ENCODE data around the gene LOXL1.
"Not testable (repeated sequence)": the region's sequence is repeated elsewhere in the genome, so short reads cannot be mapped to it uniquely, and the experiment has no call there.

Gene LOXL1

DNA sequence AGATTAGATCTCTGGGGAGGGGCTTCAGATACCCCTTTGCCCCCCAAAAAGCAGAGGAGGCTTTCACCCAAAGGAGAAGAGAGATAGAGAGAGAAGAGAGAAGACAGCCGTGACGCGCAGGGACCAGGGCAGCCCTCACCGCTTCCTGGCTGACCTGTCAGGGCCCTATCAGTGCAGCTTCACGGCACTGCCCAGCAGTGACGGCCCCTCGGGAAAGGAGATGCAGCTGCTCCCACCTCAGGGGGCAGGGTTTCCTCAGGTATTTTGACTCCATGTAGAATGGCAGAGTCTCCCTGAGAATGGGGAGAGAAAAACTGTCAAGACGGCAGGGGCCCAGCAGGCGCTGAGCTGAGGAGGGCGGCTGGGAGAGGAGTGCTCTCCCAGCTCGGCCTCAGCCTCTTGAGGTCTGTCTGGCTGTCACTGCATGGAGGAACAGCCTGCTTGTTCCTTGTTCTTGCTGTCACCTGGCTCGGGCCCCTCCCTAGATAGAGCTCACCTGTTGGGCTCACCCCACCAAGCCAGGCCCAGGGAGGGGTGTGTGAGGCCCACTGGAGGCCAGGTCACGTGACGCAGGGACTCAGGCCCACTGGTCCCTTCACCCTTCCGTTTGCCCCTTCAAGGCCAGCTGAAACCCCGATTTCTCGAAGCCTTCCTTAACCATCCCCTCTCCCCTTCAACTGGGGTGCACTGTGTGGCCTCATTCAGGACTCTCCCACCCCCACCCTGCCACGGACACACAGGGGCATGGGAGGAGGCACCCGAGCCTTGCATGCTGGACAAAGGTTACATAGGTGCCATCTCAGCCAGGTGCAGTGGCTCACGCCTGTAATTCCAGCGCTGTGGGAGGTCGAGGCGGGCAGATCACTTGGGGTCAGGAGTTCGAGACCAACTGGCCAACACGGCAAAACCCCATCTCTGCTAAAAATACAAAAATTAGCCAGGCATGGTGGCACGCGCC is 28.2 kb downstream of the LOXL1 start:
- no peak for DNase-seq

DNA sequence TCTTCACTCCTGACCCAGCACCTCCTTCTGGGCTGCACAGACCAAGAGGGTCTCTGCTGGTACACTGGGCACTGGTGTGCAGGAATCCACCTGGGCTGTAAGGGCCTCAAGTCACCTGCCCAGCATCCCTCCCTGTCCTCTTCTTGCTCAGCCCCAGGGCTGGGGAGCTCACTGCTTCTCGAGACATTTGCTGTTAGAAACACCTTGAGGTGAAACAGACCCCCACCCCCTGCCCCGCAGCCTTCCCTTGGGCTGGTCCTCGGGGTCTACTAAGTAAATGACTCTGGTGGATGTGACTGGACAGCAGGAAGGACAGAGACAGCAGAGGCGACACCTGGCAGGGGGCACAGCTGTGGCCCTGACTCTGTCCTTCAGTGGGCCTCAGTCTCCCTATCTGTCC is 29.1 kb downstream of the LOXL1 start:
- no peak for DNase-seq

DNA sequence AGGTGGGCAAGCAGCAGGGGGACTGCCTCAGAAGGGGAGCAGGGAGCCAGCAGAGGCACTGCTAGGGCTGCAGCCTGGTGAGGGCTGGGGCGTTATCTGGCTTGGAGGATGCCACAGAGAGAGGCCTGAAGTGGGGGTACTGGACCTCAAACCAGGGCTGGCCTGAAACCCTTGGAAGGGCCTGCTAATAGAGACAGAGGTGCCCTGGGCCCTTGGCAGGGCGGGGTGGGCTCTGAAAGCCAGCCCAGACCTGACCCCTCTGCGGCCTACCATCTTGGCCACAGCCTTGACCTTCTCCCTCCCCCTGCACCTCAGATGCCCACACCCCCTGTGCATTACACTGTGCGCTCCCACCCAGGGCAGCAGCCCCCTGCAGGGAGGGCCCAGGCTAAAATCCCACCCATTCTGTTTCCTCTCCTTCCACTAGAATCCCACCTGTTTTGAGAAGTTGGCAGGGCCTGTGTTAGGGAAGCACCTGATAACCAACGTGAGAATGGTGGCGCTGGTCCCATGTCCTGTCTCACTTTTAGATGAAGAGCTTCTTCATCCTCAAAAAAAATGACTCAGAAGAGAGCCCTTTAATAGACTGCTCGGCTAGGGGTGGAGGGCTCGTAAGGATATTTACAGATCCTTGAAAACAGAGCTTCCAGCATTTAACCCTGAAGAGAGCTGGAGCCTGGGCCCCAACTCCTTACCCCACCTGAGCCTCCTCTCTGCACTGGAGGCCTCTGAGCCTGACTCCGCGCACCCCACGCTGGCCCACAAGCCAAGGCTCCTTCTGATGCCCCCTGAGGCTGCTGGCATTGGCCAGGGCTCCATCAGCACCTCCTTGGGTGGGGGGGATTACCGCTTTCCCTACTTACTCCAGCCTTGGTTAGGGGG is 29.8 kb downstream of the LOXL1 start:
- no peak for DNase-seq

DNA sequence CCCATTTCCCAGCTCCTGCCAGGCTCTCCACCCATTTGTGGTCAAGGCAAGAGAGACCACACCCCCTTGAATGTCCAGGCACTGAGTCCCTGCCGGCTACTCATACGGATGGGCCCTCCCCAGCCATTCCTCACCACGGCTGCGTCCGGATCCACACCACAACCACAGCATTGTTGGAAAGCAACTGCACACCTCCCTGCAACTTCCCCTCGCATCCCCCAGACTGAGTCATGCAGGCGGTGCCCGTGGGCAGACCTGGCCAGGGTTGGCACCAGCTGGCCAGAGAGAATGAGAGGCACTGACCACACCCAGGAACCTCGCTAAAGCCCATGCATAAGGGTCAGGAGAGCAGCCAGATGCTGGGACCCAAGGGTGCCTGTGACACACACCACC is 30.5 kb downstream of the LOXL1 start:
- no peak for DNase-seq

DNA sequence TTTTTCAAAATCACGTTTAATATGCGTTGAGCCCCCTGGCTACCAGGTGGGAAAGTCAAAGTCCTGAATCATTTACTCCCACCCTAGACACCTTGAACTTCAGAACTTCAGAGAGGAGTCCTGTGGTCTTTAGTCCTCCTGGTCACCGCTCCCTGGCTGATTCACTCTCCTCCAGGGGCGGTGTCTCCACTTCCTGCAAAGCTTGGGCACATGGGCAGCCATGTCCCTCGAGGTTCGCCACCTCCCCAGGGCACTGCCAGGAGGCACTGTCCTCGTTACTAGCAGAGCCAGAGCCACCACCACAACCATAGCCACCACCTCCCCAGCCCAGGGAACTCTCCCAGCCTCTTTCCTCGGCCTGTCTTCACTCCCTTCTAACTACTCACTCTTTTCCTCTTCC is 31.0 kb downstream of the LOXL1 start:
- DNase-seq = no peak

DNA sequence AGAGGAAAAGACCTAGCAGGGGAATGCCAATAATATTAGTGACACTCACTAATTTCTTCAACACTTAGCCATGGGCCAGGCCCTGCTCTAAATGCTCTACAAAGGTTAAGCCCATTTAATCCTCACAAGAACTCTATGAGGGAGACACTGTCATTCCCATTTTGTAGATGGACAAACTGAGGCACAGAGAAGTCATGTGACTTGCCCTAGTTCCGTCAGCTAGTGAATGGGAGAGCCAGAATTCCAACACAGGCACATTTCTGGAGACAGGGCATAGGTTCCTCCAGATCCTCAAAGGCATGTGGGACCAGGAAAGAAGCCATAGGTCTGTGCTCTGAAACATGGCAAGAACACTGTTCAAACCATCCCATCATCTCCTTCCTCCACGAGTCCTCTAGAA is 31.5 kb downstream of the LOXL1 start:
- DNase-seq = no peak

DNA sequence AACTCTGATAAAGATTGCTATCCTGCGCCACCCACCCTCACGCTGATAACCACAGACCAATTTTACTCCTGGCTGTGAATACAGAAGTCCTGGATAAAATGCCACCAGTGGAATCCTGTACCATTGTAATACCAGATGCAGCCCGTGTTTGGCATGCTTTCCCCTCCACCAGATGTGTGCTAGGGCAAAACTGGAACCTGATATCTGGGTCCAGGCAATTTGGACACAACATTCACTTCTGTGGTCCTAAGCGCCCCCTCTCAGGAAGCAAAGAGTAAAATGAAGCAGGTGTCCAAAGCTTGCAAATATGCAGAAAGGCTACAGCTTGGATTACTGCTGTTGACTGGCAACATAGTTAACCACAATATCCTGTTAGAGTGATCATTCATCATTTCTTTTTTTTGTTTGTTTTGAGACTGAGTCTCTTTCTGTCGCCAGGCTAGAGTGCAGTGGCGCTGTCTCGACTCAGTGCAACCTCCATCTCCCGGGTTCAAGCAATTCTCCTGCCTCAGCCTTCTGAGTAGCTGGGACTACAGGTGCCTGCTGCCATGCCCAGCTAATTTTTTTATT is 32.8 kb downstream of the LOXL1 start:
- DNase-seq = peak; percentile 39

DNA sequence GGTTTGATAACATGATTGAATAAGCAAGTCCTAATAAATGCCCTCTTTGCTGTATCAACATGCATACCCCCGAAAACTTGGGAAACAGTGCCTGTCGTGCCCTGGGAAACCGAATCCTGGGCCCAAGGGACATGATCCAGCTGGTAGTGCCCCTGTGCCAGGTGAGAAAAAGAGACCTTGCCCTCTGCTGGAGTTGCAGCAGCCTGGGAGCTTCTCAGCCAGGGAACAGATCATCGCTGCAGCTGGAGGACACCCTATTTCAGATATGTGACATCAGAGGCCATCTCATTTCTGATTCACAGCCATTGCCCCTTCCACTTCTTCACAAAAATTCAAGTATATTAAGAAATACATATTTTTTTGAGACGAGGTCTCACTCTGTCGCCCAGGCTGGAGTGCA is 33.5 kb downstream of the LOXL1 start:
- DNase-seq = no peak

DNA sequence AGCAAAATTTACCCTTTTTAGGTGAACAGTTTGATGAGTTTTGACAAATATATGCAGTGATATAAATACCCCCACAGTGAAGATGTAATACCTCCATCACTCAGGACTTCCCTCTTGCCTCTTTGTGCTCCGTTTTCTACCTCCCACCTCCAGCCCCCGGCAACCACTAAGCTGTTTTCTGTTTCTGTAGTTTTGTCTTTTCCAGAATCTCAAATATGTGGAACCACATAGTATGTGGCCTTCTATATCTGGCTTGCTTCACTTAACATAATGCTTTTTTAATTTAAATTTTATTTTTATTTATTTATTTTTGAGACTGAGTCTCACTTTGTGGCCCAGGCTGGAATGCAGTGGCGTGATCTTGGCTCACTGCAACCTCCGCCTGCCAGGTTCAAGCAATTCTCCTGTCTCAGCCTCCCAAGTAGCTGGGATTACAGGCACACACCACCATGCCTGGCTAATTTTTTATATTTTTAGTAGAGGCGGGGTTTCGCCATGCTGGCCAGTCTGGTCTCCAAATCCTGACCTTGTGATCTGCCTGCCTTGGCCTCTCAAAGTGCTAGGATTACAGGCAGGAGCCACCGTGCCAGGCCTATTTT is 34.3 kb downstream of the LOXL1 start:
- DNase-seq = not testable (repeated sequence)

DNA sequence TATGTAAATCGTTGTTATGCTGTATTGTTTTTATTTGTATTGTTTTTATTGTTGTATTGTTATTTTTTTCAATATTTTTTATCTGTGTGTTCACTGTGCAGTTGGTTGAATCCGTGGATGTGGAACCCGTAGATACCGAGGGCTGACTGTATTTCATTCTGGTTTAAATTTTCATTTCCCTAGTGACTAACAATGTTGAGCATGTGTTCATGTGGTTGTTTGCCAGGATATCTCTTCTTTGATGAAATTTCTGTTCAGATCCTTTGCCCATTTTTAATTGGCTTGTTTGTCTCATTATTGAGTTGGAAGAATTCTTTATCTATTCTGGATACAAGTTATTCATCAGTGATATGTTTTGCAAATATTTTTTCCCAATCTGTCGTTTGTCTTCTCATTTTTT is 36.2 kb downstream of the LOXL1 start:
- no peak for DNase-seq

DNA sequence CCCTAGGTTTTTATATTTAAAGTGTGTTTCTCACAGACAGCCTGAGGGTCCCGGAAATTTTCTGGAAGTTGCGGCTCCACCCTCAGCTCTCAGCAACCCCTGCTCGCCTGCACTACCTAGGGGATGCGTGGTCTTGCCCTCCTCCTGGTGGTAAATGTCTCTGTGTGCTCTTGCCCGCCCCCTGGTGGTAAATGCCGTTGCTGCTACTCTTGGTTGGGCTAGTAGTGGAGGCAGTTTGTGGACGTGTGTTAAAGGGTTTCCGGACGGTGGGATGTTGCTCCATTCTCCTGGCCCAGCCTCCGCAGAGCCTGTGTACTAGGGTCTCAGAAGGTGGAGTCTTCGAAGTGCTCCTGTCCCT is 38.5 kb downstream of the LOXL1 start:
- peak; percentile 10 for DNase-seq

DNA sequence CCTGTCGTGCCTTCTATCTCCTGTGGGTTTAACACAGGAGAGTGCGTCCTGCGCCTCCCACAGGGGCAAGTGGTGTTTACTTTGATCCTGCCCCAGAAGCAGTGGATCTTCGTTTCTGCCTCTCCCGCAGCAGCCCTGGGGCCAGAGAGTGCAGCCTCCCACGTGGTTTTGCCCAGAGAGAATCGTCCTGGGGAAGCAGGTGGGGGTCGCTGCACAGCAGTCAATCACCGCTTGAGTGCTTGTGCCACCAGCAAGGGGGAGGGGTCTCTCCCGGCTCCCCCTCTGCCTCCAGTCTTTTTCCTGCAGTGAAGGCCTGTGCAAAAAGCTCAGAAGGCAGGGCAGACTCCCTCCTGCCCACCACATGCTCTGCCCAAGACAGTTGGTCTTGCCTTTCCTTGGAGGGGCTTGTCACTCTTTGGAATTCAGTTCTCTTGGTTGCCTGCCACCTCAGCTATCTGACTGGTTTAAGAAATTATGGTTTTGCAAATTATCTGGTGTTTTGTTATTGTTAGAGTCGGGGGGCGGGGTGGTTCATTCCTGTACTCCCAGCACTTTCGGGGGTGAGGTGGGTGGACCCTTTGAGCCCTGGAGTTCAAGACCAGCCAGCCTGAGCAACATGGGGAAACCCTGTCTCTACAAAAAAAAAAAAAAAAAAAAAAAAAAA is 39.0 kb downstream of the LOXL1 start:
- no peak for DNase-seq

DNA sequence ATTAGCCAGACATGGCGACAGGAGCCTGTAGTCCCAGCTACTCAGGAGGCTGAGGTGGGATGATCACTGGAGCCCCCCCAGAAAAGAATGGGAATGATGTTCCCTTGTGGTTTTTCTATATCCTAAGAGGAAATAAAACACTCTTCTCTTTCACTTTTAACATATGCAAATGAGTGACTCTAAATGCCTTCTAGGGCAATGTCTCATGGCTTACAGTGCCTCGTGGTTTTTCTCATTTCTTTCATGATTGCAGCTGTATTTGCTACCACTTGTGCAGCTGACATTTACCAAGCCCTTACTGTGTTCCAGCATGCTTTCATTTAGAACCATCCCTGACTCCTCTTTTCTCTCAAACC is 39.5 kb downstream of the LOXL1 start:
- DNase-seq = no peak

DNA sequence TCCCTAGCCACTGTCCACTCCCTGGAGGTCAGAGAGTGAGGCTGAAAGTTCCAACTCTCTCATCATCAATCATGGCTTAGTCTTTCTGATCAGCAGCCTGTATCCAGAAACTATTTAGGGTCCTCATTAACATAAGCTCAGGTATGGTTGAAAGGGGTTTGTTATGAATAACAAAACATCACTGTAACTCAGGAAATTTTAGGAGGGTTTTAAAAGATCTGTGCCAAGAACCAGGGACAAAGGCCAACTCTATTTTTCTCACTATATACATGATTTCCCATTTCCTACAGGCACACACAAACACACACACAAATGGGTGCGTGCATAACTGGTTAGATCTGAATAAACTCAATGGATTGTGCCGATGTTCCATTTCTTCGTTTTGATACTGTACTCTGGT is 42.2 kb downstream of the LOXL1 start:
- DNase-seq = no peak

DNA sequence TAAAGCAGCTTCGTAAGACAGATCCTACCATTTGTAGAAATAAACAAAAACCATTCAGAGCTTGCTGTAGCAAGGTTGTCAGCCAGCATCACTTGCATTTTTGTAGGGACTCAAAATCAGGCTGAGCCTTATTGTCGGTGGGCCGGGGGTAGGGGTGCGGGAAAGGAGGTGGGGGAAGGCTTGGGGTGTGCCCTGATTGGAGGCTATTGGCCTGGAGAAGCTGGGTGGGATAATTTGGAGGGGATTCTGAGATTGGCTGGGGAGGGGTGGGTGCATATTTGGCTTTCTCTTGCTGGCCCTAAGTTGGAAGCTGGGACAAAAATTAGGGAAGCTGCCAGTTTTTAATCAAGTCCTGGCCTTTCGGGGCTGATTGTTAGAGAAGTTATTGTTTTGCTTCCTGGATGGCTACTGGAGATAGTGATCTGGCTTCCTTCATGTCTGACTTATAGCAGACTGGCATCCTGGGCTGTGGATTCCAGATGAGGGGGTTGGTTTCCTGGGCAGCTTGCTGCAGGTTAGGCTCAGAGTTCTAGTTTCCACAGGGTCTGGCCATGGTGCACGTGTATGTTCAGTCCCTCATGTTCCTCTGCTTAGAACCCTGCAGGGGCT is 43.0 kb downstream of the LOXL1 start:
- DNase-seq = no peak

DNA sequence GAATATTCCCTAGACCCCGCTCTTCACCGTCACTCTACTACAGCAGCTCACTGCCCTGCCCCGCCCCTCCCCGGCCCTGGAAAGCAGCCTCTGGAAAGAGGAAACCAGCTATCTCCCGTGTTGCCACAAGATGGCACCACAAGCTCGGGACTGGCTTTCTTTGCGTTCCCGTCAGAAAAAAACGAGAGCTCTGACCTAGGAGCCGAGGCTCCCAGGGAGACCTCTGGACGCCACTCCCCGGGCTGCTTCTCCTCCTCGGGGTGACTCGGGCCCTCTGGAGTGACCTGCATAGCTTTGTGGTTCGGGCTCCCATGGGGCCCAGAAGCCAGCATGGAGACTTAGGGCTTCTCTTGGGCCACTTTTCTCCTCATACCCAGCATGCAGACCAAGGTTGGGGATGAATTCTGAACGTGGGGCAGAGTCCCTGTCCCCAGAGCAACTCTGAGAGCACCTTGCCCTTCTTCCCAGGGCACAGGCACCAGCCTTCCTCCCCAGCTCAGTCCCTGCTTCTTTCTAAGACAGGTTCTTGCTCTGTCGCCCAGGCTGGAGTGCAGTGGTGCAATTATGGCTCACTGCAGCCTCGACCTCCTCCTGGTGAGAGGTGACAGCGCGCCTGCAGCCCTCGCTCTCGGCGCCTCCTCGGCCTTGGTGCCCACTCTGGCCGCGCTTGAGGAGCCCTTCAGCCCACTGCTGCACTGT is 46.9 kb downstream of the LOXL1 start:
- DNase-seq = peak; percentile 45

DNA sequence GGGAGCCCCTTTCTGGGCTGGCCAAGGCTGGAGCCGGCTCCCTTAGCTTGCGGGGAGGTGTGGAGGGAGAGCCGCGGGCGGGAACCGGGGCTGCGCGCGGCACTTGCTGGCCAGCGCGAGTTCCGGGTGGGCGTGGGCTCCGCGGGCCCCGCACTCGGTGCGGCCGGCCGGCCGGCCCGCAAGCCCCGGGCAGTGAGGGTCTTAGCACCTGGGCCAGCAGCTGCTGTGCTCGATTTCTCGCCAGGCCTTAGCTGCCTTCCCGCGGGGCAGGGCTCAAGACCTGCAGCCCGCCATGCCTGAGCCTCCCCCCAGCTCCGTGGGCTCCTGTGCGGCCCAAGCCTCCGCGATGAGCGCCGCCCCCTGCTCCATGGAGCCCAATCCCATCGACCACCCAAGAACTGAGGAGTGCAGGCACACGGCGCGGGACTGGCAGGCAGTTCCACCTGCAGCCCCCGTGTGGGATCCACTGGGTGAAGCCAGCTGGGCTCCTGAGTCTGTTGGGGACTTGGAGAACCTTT is 47.5 kb downstream of the LOXL1 start:
- DNase-seq = not testable (repeated sequence)

DNA sequence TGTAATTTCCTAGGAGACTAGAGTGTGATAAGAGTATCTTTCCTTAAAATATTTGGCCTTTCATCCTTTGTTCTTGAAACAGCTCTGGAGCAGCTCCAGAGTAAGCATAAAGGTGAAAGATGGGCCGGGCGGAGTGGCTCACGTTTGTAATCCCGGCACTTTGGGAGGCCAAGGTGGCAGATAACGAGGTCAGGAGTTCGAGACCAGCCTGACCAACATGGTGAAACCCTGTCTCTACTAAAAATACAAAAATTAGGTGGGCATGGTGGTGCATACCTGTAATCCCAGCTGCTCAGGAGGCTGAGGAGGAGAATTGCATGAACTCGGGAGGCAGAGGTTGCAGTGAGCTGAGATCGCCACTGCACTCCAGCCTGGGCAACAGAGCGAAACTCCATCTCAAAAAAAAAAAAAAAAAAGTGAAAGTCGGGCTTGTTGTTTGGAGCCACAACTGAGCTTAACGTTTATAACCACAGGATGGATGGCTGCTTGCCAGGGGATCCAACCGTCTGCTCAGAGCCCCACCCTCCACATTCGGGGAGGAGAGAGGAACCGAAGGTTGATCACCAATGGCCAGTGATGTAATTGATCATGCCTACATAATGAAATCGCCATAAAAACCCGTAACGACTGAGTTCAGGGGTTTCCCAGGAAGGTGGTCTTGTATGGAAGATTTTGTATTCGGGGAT is 49.3 kb downstream of the LOXL1 start:
- not testable (repeated sequence) for DNase-seq

DNA sequence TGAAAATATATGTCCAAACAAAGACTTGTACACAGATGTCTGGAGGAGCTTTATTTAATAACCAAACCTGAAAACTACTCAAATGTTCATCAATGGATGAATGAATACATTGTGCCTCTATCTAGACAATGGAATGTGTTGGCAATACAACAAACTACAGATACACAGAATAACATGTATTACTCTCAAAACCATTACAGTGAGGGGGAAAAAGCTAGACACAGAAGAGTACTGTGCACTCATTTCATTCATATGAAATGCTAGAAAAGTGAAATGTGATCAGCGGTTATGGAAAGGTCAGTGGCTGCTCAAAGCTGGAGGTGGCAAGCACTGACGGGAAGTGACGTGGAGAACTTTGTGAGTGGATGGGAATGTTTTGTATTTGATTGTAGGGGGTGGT is 52.6 kb downstream of the LOXL1 start:
- DNase-seq = no peak

DNA sequence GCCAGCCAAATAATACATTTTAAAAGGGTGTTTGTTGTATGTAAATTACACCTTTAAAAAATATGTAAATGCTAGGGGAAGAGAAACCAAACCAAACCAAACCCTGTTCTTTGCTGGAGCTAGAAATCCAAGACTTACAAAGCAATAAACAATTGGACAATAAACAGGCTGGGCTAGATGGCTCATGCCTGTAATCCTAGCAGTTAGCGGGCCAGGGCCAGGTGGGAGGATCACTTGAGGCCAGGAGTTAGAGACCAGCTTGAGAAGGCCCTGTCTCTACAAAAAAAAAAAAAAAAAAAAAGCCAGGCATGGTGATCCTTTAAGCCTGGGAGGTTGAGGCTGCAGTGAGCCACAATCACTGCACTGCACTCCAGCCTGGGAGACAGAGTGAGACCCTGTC is 53.4 kb downstream of the LOXL1 start:
- DNase-seq = no peak

DNA sequence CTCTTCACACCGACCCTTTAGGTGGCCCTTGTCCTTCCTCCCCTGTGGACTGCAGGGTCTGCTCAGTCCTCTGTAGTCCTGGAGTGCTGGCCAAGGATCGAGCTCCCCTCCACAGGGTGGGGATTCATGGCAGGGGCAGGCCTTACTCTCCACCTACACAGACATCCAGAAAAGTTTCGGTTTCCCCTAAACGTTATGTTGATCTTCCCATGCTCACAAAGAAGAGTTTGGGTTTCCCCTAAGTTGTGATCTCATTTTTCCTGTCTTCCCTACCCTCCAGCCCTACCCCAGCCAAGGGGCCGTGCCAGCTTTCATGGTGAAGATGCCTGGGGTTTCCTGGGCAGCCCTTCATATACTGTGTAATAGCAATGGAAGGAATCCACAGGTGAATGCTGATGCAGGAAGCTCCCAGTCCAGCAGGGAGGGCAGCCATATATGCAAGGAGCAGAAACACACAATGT is 55.5 kb downstream of the LOXL1 start:
- no peak for DNase-seq

Measured in NCI-H187 treated with DMSO at 0.1 percent for 48 hours (cell line).